GM19240 (cell line): ENCODE data around the gene COL6A2.
"Not testable (repeated sequence)": the region's sequence is repeated elsewhere in the genome, so short reads cannot be mapped to it uniquely, and the experiment has no call there.

Source experiments
- DNase-seq: peaks from one replicate; pipeline ENCODE4 v3.0.0; 2011; ENCODE audit warnings: low spot score; ENCODE audit not compliant: insufficient read length

The COL6A2 gene

GRCh38 chr21:46060596-46061061 lies 37.3 kb upstream of the COL6A2 start:
- no peak for DNase-seq

GRCh38 chr21:46061063-46061462 lies 36.8 kb upstream of the COL6A2 start:
- no peak for DNase-seq

- DNase-seq = no peak
Measured at GRCh38 chr21:46061518-46061917, 36.4 kb upstream of the COL6A2 start.

- no peak for DNase-seq
Measured at GRCh38 chr21:46061950-46062349, 36.0 kb upstream of the COL6A2 start.

GRCh38 chr21:46062471-46063211 lies 35.3 kb upstream of the COL6A2 start:
- no peak for DNase-seq

- DNase-seq = no peak
Measured at GRCh38 chr21:46063227-46063626, 34.7 kb upstream of the COL6A2 start.

- no peak for DNase-seq
Measured at GRCh38 chr21:46063734-46064680, 33.9 kb upstream of the COL6A2 start.

GRCh38 chr21:46064870-46065214 lies 33.1 kb upstream of the COL6A2 start:
- no peak for DNase-seq

GRCh38 chr21:46065215-46065913 lies 32.5 kb upstream of the COL6A2 start:
- DNase-seq = no peak

GRCh38 chr21:46065914-46066551 lies 31.9 kb upstream of the COL6A2 start:
- DNase-seq = no peak

GRCh38 chr21:46066591-46067331 lies 31.2 kb upstream of the COL6A2 start:
- DNase-seq = no peak

- no peak for DNase-seq
Measured at GRCh38 chr21:46067505-46068201, 30.3 kb upstream of the COL6A2 start.

GRCh38 chr21:46068516-46069079 lies 29.3 kb upstream of the COL6A2 start:
- no peak for DNase-seq

- DNase-seq = no peak
Measured at GRCh38 chr21:46069166-46069565, 28.7 kb upstream of the COL6A2 start.

- DNase-seq = no peak
Measured at GRCh38 chr21:46069719-46070279, 28.1 kb upstream of the COL6A2 start.

- no peak for DNase-seq
Measured at GRCh38 chr21:46071082-46071481, 26.8 kb upstream of the COL6A2 start.

- not testable (repeated sequence) for DNase-seq
Measured at GRCh38 chr21:46076724-46077123, 21.2 kb upstream of the COL6A2 start.

- DNase-seq = no peak
Measured at GRCh38 chr21:46077674-46078101, 20.2 kb upstream of the COL6A2 start.

- no peak for DNase-seq
Measured at GRCh38 chr21:46078322-46078977, 19.5 kb upstream of the COL6A2 start.
